HepG2 (cell line): ENCODE measurements around the gene TK1. TPM values are rescaled to one million over a fixed set of nuclear protein-coding genes. Genes with fewer than 3 reads are reported as not detected.

Source experiments
- CHD4 ChIP-seq: fragments of 200-600 bp; sonication (generic); IDR thresholded peaks from 2 replicates; pipeline ENCODE4 v1.7.0; 2017; ENCODE audit warnings: mild to moderate bottlenecking, low read length, borderline replicate concordance
- DDIT3 ChIP-seq: sonication (generic); formaldehyde crosslinking; IDR thresholded peaks from 2 replicates; pipeline ENCODE4 v1.4.0; 2020; ENCODE audit warnings: mild to moderate bottlenecking, missing genetic modification reagents
- KLF13 ChIP-seq: sonication (generic); formaldehyde crosslinking; IDR thresholded peaks from 2 replicates; pipeline ENCODE4 v1.4.0; 2020; ENCODE audit warnings: mild to moderate bottlenecking, missing genetic modification reagents
- PCBP2 ChIP-seq: fragments of 200-400 bp; formaldehyde crosslinking; optimal IDR thresholded peaks from 2 replicates; pipeline ENCODE3; 2018; ENCODE audit warnings: low read length, low read depth; ENCODE audit not compliant: poor library complexity, severe bottlenecking
- REXO4 ChIP-seq: sonication (generic); formaldehyde crosslinking; IDR thresholded peaks from 2 replicates; pipeline ENCODE4 v1.8.0; 2022; ENCODE audit warnings: missing genetic modification reagents, mild to moderate bottlenecking, borderline replicate concordance
- SIX1 ChIP-seq: sonication (generic); formaldehyde crosslinking; IDR thresholded peaks from 2 replicates; pipeline ENCODE4 v1.4.0; 2020; ENCODE audit warnings: missing genetic modification reagents, borderline replicate concordance
- SKIL ChIP-seq: sonication (generic); formaldehyde crosslinking; IDR thresholded peaks from 2 replicates; pipeline ENCODE4 v1.8.0; 2022; ENCODE audit warnings: missing genetic modification reagents, mild to moderate bottlenecking, moderate library complexity, borderline replicate concordance
- ZFYVE20 ChIP-seq: sonication (generic); formaldehyde crosslinking; IDR thresholded peaks from 2 replicates; pipeline ENCODE4 v1.8.0; 2023; ENCODE audit warnings: low read depth, mild to moderate bottlenecking, moderate library complexity, missing genetic modification reagents, borderline replicate concordance
- ZNF263 ChIP-seq: sonication (generic); formaldehyde crosslinking; IDR thresholded peaks from 2 replicates; pipeline ENCODE4 v1.4.0; 2020; ENCODE audit warnings: missing genetic modification reagents
- ZNF282 ChIP-seq: fragments of 450-650 bp; IDR thresholded peaks from 2 replicates; pipeline ENCODE4 v1.6.1; 2018; ENCODE audit not compliant: partially characterized antibody
- ZNF562 ChIP-seq: sonication (generic); formaldehyde crosslinking; IDR thresholded peaks from 2 replicates; pipeline ENCODE4 v1.8.0; 2022; ENCODE audit warnings: missing genetic modification reagents, borderline replicate concordance
- ZNF589 ChIP-seq: sonication (generic); formaldehyde crosslinking; conservative IDR thresholded peaks from 2 replicates; pipeline ENCODE4 v1.8.0; 2022; ENCODE audit warnings: mild to moderate bottlenecking, moderate library complexity, missing genetic modification reagents
- ZNF782 ChIP-seq: sonication (generic); formaldehyde crosslinking; IDR thresholded peaks from 2 replicates; pipeline ENCODE4 v1.4.0; 2020; ENCODE audit warnings: missing genetic modification reagents, mild to moderate bottlenecking, borderline replicate concordance
- ZZZ3 ChIP-seq: sonication (generic); formaldehyde crosslinking; IDR thresholded peaks from 2 replicates; pipeline ENCODE4 v1.4.0; 2020; ENCODE audit warnings: missing genetic modification reagents, mild to moderate bottlenecking, borderline replicate concordance
- polyA plus RNA-seq, 8 experiments: library from polyadenylated mRNA; depleted of rRNA in 3 of 8; stranded (reverse) in 7 of 8; unstranded in 1 of 8; fragments of >200 nt; fragmentation: Illumina TruSeq in 4 of 8; extraction: Trizol in 4 of 8; gene quantifications; 2 replicates each; pipeline versions ENCODE4 v1.2.1 to v1.2.3, GENCODE V29; 2011 to 2016; ENCODE audit warnings: low read depth in 4 of 8, missing spikeins in 1 of 8, mixed read lengths in 1 of 8; ENCODE audit not compliant: insufficient read depth in 1 of 8
- total RNA-seq, 5 experiments: library from RNA; depleted of rRNA; stranded (reverse); fragments of >200 nt; fragmentation: Illumina TruSeq; extraction: Trizol; gene quantifications; 2 replicates each; pipeline ENCODE4 v1.2.3, GENCODE V29; 2016; ENCODE audit warnings: low read depth in 1 of 5
- TF ChIP-seq, protein P1 (sequence below): sonication (generic); formaldehyde crosslinking; IDR thresholded peaks from 2 replicates; pipeline ENCODE4 v1.5.1; 2020; ENCODE audit warnings: mild to moderate bottlenecking, missing genetic modification reagents, borderline replicate concordance
- TF ChIP-seq, protein P2 (sequence below): sonication (generic); formaldehyde crosslinking; IDR thresholded peaks from 2 replicates; pipeline ENCODE4 v1.8.1; 2023; ENCODE audit warnings: mild to moderate bottlenecking, moderate library complexity, missing genetic modification reagents
- TF ChIP-seq, protein P3 (sequence below): sonication (generic); formaldehyde crosslinking; IDR thresholded peaks from 2 replicates; pipeline ENCODE4 v1.4.0; 2020; ENCODE audit warnings: missing genetic modification reagents

The TK1 gene
- total and polyA plus RNA-seq, 2 of the 13 experiments (the other 11 are each of a cell fraction or from before 2014, with no cell fraction given): 45.0 to 96.0 TPM

DNA sequence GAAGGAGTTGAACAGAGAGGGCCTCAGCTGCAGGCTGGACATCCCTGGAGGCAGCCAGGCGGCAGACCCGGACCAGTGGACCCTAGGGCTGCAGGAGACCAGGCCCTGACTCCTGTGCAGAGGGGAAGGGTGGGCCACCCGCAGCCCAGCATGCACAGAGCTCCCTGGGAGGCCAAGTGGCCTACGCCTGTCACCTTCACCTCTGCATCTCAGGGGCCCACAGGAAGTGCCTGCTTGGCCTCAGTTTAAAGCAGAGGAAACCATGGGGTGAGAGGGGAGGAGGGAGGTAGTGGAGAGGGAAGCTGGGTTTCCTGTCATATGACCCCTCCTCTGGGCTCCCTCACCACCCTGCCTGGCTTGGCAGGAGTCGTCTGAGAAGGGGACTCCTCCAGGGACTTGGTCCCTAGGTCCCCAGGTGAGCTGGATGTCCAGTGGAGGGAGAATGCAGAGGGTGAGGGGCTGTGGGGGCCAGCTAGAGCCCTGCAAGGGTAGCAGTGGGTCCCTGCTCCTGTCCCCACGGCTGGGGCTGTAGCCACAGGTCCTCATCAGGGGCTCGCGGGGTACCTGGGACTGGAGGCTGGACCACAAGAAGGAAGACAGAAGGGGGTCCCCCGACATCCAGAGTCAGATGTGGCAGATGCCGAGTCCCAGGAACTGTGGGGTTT, 56.3 kb downstream of the TK1 start, which contains the start of gene TMC8 (continued):
- TF ChIP-seq, protein P1, sequence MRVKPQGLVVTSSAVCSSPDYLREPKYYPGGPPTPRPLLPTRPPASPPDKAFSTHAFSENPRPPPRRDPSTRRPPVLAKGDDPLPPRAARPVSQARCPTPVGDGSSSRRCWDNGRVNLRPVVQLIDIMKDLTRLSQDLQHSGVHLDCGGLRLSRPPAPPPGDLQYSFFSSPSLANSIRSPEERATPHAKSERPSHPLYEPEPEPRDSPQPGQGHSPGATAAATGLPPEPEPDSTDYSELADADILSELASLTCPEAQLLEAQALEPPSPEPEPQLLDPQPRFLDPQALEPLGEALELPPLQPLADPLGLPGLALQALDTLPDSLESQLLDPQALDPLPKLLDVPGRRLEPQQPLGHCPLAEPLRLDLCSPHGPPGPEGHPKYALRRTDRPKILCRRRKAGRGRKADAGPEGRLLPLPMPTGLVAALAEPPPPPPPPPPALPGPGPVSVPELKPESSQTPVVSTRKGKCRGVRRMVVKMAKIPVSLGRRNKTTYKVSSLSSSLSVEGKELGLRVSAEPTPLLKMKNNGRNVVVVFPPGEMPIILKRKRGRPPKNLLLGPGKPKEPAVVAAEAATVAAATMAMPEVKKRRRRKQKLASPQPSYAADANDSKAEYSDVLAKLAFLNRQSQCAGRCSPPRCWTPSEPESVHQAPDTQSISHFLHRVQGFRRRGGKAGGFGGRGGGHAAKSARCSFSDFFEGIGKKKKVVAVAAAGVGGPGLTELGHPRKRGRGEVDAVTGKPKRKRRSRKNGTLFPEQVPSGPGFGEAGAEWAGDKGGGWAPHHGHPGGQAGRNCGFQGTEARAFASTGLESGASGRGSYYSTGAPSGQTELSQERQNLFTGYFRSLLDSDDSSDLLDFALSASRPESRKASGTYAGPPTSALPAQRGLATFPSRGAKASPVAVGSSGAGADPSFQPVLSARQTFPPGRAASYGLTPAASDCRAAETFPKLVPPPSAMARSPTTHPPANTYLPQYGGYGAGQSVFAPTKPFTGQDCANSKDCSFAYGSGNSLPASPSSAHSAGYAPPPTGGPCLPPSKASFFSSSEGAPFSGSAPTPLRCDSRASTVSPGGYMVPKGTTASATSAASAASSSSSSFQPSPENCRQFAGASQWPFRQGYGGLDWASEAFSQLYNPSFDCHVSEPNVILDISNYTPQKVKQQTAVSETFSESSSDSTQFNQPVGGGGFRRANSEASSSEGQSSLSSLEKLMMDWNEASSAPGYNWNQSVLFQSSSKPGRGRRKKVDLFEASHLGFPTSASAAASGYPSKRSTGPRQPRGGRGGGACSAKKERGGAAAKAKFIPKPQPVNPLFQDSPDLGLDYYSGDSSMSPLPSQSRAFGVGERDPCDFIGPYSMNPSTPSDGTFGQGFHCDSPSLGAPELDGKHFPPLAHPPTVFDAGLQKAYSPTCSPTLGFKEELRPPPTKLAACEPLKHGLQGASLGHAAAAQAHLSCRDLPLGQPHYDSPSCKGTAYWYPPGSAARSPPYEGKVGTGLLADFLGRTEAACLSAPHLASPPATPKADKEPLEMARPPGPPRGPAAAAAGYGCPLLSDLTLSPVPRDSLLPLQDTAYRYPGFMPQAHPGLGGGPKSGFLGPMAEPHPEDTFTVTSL (CRISPR knock-in tag): no peak
- TF ChIP-seq ZNF589 (CRISPR knock-in tag): no peak
- TF ChIP-seq, protein P2, sequence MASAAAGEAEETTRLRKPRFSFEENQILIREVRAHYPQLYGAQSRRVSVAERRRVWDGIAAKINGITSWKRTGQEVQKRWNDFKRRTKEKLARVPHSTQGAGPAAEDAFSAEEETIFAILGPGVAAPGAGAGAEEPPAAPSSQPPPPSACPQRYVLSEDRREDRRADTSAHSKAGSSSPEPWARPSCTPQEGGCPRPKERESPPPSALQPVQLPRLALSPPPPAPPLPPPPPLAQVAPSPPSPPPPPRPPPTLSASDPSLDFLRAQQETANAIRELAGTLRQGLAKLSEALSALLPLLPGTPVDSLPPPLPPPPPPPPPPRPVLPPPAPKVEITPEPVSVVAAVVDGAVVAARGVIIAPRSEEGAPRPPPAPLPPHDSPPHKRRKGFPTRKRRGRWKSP (CRISPR knock-in tag): no peak
- no peak; the same call in 1 of the 2 replicates for TF ChIP-seq SIX1 (CRISPR knock-in tag)
- TF ChIP-seq CHD4: no peak
- TF ChIP-seq, protein P3, sequence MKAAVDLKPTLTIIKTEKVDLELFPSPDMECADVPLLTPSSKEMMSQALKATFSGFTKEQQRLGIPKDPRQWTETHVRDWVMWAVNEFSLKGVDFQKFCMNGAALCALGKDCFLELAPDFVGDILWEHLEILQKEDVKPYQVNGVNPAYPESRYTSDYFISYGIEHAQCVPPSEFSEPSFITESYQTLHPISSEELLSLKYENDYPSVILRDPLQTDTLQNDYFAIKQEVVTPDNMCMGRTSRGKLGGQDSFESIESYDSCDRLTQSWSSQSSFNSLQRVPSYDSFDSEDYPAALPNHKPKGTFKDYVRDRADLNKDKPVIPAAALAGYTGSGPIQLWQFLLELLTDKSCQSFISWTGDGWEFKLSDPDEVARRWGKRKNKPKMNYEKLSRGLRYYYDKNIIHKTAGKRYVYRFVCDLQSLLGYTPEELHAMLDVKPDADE (CRISPR knock-in tag): no peak
- TF ChIP-seq DDIT3 (CRISPR knock-in tag): no peak
- TF ChIP-seq REXO4 (CRISPR knock-in tag): no peak
- peak; percentile 67 for TF ChIP-seq ZNF263 (CRISPR knock-in tag)
- no peak for TF ChIP-seq ZFYVE20
- no peak for TF ChIP-seq PCBP2
- TF ChIP-seq SKIL: no peak
- no peak for TF ChIP-seq ZNF782 (CRISPR knock-in tag)
- TF ChIP-seq ZNF562 (CRISPR knock-in tag): no peak
- no peak for TF ChIP-seq ZZZ3 (CRISPR knock-in tag)
- TF ChIP-seq KLF13: no peak
- no peak for TF ChIP-seq ZNF282
